ENCODE results near the gene ERBIN.

ERBIN gene

GRCh38 chr5:65951330-65951729 lies 25.0 kb downstream of the ERBIN start:
- H3K4me2 ChIP-seq (ENCODE audit: low read length), result no peak overlapping the region
- no peak for TF ChIP-seq EZH2 (IDR thresholded peaks at IDR 0.05; ENCODE audit: borderline replicate concordance, low read length)
- no peak for TF ChIP-seq CTCF (IDR thresholded peaks at IDR 0.05; ENCODE audit: low read length)

GRCh38 chr5:65952259-65952658 lies 25.9 kb downstream of the ERBIN start:
- Histone ChIP-seq H3K9me2 (ENCODE audit: low read depth, low read length) (no peaks in the 10 kb centered on the region), H2AFZ (ENCODE audit: low read length) (no peak overlapping the region), H4K20me1 (ENCODE audit: insufficient read depth, low read length) (no peaks in the 10 kb centered on the region), H3K4me2 (ENCODE audit: low read length) (no peak overlapping the region), H3K9ac (ENCODE audit: low read length) (no peak overlapping the region), H3K36me3 (ENCODE audit: insufficient read depth, low read length) (peaks cover 43% of the 10 kb centered on the region), H3K27me3 (ENCODE audit: insufficient read depth, low read length) (no peaks in the 10 kb centered on the region), H3K4me3 (ENCODE audit: low read depth, low read length, poor library complexity, severe bottlenecking) (no peak overlapping the region), H3K79me2 (ENCODE audit: insufficient read depth, low read length) (peaks cover 98% of the 10 kb centered on the region), H3K4me1 (ENCODE audit: insufficient read depth, low read length, severe bottlenecking) (peaks cover 8% of the 10 kb centered on the region), H3F3A (ENCODE audit: insufficient read depth, low read length) (no peaks in the 10 kb centered on the region), H3K9me3 (ENCODE audit: low read length) (peaks cover 8% of the 10 kb centered on the region; the same call in 1 of the 2 replicates), H3K27ac (ENCODE audit: low read depth, low read length, poor library complexity, severe bottlenecking) (no peak overlapping the region)
- TF ChIP-seq CTCF (IDR thresholded peaks at IDR 0.05; ENCODE audit: low read length) (no peak), EZH2 (IDR thresholded peaks at IDR 0.05; ENCODE audit: borderline replicate concordance, low read length) (no peak)

More at GRCh38 chr5:65951330-65951729, 25.0 kb downstream of the ERBIN start:
- Histone ChIP-seq H3K4me3 (ENCODE audit: low read depth, low read length, poor library complexity, severe bottlenecking) (no peak overlapping the region), H2AFZ (ENCODE audit: low read length) (no peak overlapping the region), H3K79me2 (ENCODE audit: insufficient read depth, low read length) (peaks cover 100% of the 10 kb centered on the region), H3K27me3 (ENCODE audit: insufficient read depth, low read length) (no peaks in the 10 kb centered on the region), H3K9ac (ENCODE audit: low read length) (no peak overlapping the region), H3K9me3 (ENCODE audit: low read length) (peaks cover 6% of the 10 kb centered on the region; the same call in 1 of the 2 replicates), H3F3A (ENCODE audit: insufficient read depth, low read length) (no peaks in the 10 kb centered on the region), H3K27ac (ENCODE audit: low read depth, low read length, poor library complexity, severe bottlenecking) (no peak overlapping the region), H4K20me1 (ENCODE audit: insufficient read depth, low read length) (no peaks in the 10 kb centered on the region), H3K4me1 (ENCODE audit: insufficient read depth, low read length, severe bottlenecking) (peaks cover 8% of the 10 kb centered on the region), H3K9me2 (ENCODE audit: low read depth, low read length) (no peaks in the 10 kb centered on the region), H3K36me3 (ENCODE audit: insufficient read depth, low read length) (peaks cover 45% of the 10 kb centered on the region)

DNA sequence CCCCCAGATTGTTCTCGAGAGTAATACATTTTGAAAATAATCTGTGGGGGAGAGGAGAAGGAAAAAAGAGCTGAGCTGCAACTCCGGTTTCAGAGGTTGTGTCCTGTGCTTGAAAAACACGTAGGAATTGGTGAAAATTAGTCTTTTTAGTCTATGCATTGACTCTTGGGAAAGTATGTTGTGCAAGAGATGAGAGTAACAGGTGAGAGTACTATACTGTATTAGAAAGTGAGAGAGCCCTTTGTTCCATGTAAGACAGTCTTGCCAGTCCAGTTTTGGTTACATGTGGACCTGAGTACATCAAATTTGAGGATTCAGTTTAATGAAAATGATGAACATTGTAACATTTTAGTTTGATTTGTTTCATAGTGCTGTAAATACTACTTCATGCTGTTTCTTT lies 27.8 kb downstream of the ERBIN start:
- Histone ChIP-seq H3F3A (ENCODE audit: insufficient read depth, low read length) (no peaks in the 10 kb centered on the region), H3K4me3 (ENCODE audit: low read depth, low read length, poor library complexity, severe bottlenecking) (no peak overlapping the region), H4K20me1 (ENCODE audit: insufficient read depth, low read length) (no peaks in the 10 kb centered on the region), H3K9me2 (ENCODE audit: low read depth, low read length) (no peaks in the 10 kb centered on the region), H3K36me3 (ENCODE audit: insufficient read depth, low read length) (peaks cover 49% of the 10 kb centered on the region), H3K27me3 (ENCODE audit: insufficient read depth, low read length) (no peaks in the 10 kb centered on the region), H3K4me2 (ENCODE audit: low read length) (no peak overlapping the region), H3K9me3 (ENCODE audit: low read length) (peaks cover 8% of the 10 kb centered on the region; the same call in 1 of the 2 replicates), H3K79me2 (ENCODE audit: insufficient read depth, low read length) (peaks cover 86% of the 10 kb centered on the region), H3K4me1 (ENCODE audit: insufficient read depth, low read length, severe bottlenecking) (peaks cover 8% of the 10 kb centered on the region), H3K9ac (ENCODE audit: low read length) (no peak overlapping the region), H2AFZ (ENCODE audit: low read length) (no peak overlapping the region), H3K27ac (ENCODE audit: low read depth, low read length, poor library complexity, severe bottlenecking) (no peak overlapping the region)
- TF ChIP-seq EZH2 (IDR thresholded peaks at IDR 0.05; ENCODE audit: borderline replicate concordance, low read length), result no peak
- TF ChIP-seq CTCF (IDR thresholded peaks at IDR 0.05; ENCODE audit: low read length), result no peak

Data from OCI-LY1 (cell line).